Psoas muscle (tissue), 8 donors: ENCODE results near the gene IMPDH1. TPM values are rescaled to one million over a fixed set of nuclear protein-coding genes. Genes with fewer than 3 reads are reported as not detected.
A peak's percentile ranks its signal among the peaks of the same experiment; 100 is the strongest.

Experiments used
- ATAC-seq, 4 donors: fragments of 200-7000 bp; cut with Tn5 transposase; one replicate each; pipeline ENCODE4 v1.9.1; 2020; ENCODE audit warnings: moderate library complexity in 3 of 4, mild to moderate bottlenecking in 2 of 4
- DNase-seq, 2 donors: peaks; one replicate each; pipeline ENCODE4 v3.0.0-alpha.2; 2020
- H3K27ac ChIP-seq: fragments of 200-600 bp; one replicate; pipeline ENCODE4 v1.8.0; 2022
- H3K27me3 ChIP-seq, 3 donors: fragments of 200-600 bp in 1 of 3; one replicate each; pipeline versions ENCODE4 v1.6.1 to v1.8.0; 2013 to 2022; ENCODE audit warnings: low read length in 2 of 3, mild to moderate bottlenecking in 2 of 3, moderate library complexity in 1 of 3; ENCODE audit not compliant: insufficient read depth in 3 of 3
- H3K36me3 ChIP-seq, 2 donors: fragments of 200-600 bp in 1 of 2; one replicate each; pipeline versions ENCODE4 v1.6.1 to v1.8.0; 2013 to 2022; ENCODE audit warnings: low read depth in 1 of 2, mild to moderate bottlenecking in 1 of 2, moderate library complexity in 1 of 2; ENCODE audit not compliant: insufficient read depth in 1 of 2
- H3K4me1 ChIP-seq: fragments of 200-600 bp; one replicate; pipeline ENCODE4 v1.8.0; 2022
- H3K4me3 ChIP-seq: fragments of 200-600 bp; one replicate; pipeline ENCODE4 v1.8.0; 2022; ENCODE audit warnings: mild to moderate bottlenecking
- H3K9me3 ChIP-seq: fragments of 200-600 bp; one replicate; pipeline ENCODE4 v1.8.0; 2022
- WGBS, 3 donors: extraction: QIAGEN DNeasy Blood & Tissue Kit; methylation state at CpG; one replicate each; pipeline versions ENCODE4 v1.1.6 to v1.1.7; 2013; 5-methylcytosine and 5-hydroxymethylcytosine counted together
- intact Hi-C, 2 donors: fragments of 100-400 bp; cut with DNase I; formaldehyde crosslinking; loops; one replicate each; pipeline versions ENCODE4 v1.11.0 to v1.14.2; 2022
- polyA plus RNA-seq, 3 donors: library from polyadenylated mRNA; stranded (reverse); fragments of 200-250 nt; gene quantifications; one replicate each; pipeline ENCODE4 v1.2.3, GENCODE V29; 2013
- total RNA-seq, 4 donors: library from RNA; stranded (reverse); fragmentation: NEBNext Ultra II Directional in 2 of 4; extraction: Animal tissue kit (Norgen Biotek cat#: 25700) in 2 of 4; gene quantifications; one replicate each; pipeline versions ENCODE4 v1.2.1 to v1.2.4, GENCODE V29; 2021 to 2023
- TF ChIP-seq, protein P1 (sequence below): fragments of 200-600 bp; IDR thresholded peaks from one replicate; pipeline ENCODE4 v1.8.0; 2022; ENCODE audit warnings: antibody characterized with exemption
- donor health status: healthy with polysubstance abuse.
- donor health status: DM: no; HTN: no; CAD: no; lungs with moderate emphysema.
- donor health status: Bipolar disorder and iron deficiency.
- donor health status: healthy.
- donor health status: DM: yes; HTN: yes; CAD: no.
- donor health status: DM: no; HTN: no; CAD: no.
- donor health status: DM: no; HTN: no; CAD: no.
- donor health status: DM: yes; HTN: yes; CAD: no.

IMPDH1 gene
- total and polyA plus RNA-seq, 7 donors = 5.6 to 10.3 (median 8.6) TPM

DNA sequence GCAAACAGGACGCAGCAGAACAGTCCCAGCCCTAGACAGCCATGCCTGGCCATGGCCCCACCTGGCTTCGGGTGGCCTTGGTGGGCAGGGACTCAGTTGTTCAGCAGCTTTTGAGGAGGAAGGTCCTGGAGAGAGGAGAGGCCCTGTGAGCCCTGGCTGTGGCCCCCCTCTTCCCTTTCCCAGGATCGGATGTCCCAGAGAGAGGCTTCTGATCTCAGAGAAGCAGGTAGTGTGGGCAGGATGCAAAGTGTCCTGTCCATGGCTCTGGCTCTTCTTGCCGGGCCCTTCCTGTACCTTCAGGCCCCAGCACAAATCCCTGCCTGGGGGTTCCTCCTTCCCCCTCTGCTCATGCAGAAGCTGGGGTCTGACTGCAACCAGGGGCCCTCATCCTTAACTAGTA lies 49.8 kb downstream of the IMPDH1 start:
- DNase-seq = no peak
- no peak for ATAC-seq
- Histone ChIP-seq H3K9me3 (no peaks in the 10 kb centered on the region), H3K4me3 (no peak overlapping the region), H3K36me3 (no peaks in the 10 kb centered on the region), H3K4me1 (peaks cover 5% of the 10 kb centered on the region), H3K27me3 (no peaks in the 10 kb centered on the region), H3K27ac (peak overlapping the region; percentile 36)
- intact Hi-C loops = no loop called here
- TF ChIP-seq, protein P1, sequence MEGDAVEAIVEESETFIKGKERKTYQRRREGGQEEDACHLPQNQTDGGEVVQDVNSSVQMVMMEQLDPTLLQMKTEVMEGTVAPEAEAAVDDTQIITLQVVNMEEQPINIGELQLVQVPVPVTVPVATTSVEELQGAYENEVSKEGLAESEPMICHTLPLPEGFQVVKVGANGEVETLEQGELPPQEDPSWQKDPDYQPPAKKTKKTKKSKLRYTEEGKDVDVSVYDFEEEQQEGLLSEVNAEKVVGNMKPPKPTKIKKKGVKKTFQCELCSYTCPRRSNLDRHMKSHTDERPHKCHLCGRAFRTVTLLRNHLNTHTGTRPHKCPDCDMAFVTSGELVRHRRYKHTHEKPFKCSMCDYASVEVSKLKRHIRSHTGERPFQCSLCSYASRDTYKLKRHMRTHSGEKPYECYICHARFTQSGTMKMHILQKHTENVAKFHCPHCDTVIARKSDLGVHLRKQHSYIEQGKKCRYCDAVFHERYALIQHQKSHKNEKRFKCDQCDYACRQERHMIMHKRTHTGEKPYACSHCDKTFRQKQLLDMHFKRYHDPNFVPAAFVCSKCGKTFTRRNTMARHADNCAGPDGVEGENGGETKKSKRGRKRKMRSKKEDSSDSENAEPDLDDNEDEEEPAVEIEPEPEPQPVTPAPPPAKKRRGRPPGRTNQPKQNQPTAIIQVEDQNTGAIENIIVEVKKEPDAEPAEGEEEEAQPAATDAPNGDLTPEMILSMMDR = no peak
- 78 to 90% (median 81%) methylated on average over 4 of the region's 4 CpGs for WGBS, 3 donors

DNA sequence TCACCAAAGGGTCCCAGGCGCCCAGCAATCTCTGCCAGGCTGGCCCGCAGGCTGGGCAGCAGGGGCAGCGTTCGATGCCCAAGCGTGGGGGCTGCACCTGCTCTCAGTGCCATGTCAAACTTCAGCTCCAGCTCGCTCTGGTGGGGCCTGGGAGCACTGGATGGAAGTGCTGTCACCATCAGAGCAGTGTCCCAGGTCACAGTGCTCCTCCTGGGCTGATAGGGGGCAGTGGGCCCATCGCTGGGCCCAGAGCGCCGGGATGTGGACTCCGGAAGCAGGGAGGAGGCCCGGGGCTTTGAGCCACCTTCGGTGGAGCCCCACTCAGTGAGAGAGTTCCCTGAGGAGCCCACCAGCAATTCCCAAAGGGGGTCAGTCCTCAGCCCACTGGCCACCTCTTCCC lies 50.4 kb downstream of the IMPDH1 start:
- no peak overlapping the region for H3K27ac ChIP-seq
- ATAC-seq = no peak
- WGBS, 3 donors = 93 to 99% (median 96%) methylated on average over 12 of the region's 12 CpGs
- TF ChIP-seq, protein P1 = no peak
- no peak for DNase-seq
- H3K4me1 ChIP-seq = peaks cover 5% of the 10 kb centered on the region
- no peak overlapping the region for H3K4me3 ChIP-seq
- intact Hi-C loops = no loop called here
- H3K9me3 ChIP-seq = no peaks in the 10 kb centered on the region
- H3K36me3 ChIP-seq = no peaks in the 10 kb centered on the region
- no peaks in the 10 kb centered on the region for H3K27me3 ChIP-seq

DNA sequence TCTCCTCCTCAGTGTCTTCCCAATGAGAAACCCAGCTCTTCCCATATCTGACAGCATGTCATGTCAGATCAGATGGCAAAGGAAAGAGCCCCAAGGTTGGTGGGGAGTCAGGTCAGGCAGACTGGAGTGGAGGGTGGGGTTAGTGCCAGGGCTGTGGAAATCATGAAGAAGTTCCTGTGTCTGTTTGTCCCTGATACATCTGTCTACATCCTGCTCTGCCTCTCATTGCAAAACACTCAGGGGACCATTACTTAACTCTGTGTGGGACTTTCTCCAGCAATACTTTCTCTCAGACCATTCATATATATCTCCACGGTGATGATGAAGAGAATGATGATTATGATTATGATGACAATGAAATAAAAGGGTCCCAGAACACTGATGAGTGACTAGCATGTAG lies 51.5 kb downstream of the IMPDH1 start:
- H3K36me3 ChIP-seq = no peaks in the 10 kb centered on the region
- peaks cover 5% of the 10 kb centered on the region for H3K4me1 ChIP-seq
- ATAC-seq (no peak), DNase-seq (no peak)
- TF ChIP-seq, protein P1 = no peak
- H3K4me3 ChIP-seq = no peak overlapping the region
- H3K27ac ChIP-seq = no peak overlapping the region
- WGBS, 3 donors = 70 to 90% (median 87%) methylated on average over 1 of the region's 1 CpG
- intact Hi-C loops = no loop called here
- no peaks in the 10 kb centered on the region for H3K27me3 ChIP-seq
- H3K9me3 ChIP-seq = no peaks in the 10 kb centered on the region

DNA sequence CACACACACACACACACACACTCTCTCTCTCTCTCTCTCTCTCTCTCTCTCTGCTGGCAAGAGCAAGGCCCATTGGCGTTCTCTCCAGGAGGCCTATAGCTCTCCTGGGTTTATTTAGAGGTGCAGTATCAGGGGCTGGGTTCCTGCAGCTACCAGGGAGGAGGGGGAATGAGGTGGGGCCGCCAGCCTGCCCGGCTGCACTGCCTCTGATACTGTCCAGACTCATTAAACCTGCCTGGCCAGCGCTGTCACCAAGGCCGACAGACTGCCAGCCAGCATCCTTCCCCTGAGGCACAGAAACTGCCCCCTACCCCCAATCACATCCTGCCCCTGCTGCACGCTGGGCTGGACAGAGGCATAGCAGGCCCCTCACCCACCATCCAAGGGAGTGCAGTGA lies 52.6 kb downstream of the IMPDH1 start:
- Histone ChIP-seq H3K4me3 (no peak overlapping the region), H3K36me3 (no peaks in the 10 kb centered on the region), H3K9me3 (no peaks in the 10 kb centered on the region), H3K27me3 (no peaks in the 10 kb centered on the region), H3K27ac (no peak overlapping the region), H3K4me1 (peaks cover 9% of the 10 kb centered on the region)
- TF ChIP-seq, protein P1 = no peak
- ATAC-seq (no peak), DNase-seq (no peak)
- intact Hi-C loops = no loop called here
- WGBS, 3 donors = 79 to 87% (median 81%) methylated on average over 5 to 6 of the region's 6 CpGs

DNA sequence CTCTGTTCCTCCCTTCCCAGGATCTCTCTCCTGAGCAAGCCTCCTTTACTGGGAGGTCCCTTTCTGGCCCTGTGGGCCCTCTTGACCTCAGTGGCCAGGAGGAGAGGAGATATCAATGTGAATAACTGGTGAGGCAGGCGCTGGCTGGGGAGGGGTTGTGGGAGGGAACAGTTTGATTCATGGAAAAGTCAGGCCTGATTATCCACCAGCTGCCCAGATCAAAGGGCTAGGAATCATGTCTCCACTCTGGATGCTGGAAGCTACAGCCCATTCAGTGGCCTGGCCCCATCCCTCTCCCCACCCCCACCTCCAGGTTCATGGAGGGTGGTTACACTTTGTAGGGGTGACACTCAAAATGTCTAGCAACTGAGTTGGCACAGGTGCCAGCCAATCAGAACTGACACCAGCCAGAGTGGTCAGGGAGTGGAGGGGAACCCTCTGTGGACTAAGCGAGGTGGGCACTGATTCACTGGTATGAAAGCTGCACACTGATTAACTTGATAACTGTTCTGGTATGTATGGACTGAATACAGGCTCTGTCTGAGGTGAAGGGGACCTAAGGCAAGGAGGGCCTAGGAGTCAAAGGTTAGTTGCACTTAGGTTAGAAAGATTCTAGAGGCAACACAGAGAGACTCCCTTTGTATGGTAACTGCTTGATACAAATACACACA lies 53.1 kb downstream of the IMPDH1 start:
- DNase-seq = no peak
- Histone ChIP-seq H3K36me3 (no peaks in the 10 kb centered on the region), H3K27ac (no peak overlapping the region), H3K9me3 (no peaks in the 10 kb centered on the region), H3K4me3 (no peak overlapping the region), H3K4me1 (peaks cover 5% of the 10 kb centered on the region), H3K27me3 (no peaks in the 10 kb centered on the region)
- ATAC-seq = no peak
- TF ChIP-seq, protein P1 = no peak
- 72 to 87% (median 84%) methylated on average over 2 of the region's 2 CpGs for WGBS, 3 donors
- intact Hi-C loops = no loop called here
